Sciatic nerve (tissue), 2 donors: ENCODE results near the gene GFER. TPM values are rescaled to one million over a fixed set of nuclear protein-coding genes. Genes with fewer than 3 reads are reported as not detected.
"Not testable (repeated sequence)": the region's sequence is repeated elsewhere in the genome, so short reads cannot be mapped to it uniquely, and the experiment has no call there.

Source experiments
- ATAC-seq: fragments of 200-7000 bp; cut with Tn5 transposase; one replicate; pipeline ENCODE4 v1.9.1; 2020; ENCODE audit warnings: mild to moderate bottlenecking, moderate library complexity
- DNase-seq: peaks from one replicate; pipeline ENCODE4 v3.0.0-alpha.2; 2020; ENCODE audit warnings: low spot score
- intact Hi-C: fragments of 100-400 bp; cut with DNase I; formaldehyde crosslinking; loops from one replicate; pipeline ENCODE4 v1.14.2; 2022
- total RNA-seq: library from RNA; stranded (reverse); fragmentation: NEBNext Ultra II Directional; extraction: Animal tissue kit (Norgen Biotek cat#: 25700); gene quantifications from one replicate; pipeline ENCODE4 v1.2.1, GENCODE V29; 2021
- donor health status: DM: no; HTN: no; CAD: no.
- donor health status: DM: no; HTN: no; CAD: no.

The GFER gene
- total RNA-seq, result 15.5 TPM

DNA sequence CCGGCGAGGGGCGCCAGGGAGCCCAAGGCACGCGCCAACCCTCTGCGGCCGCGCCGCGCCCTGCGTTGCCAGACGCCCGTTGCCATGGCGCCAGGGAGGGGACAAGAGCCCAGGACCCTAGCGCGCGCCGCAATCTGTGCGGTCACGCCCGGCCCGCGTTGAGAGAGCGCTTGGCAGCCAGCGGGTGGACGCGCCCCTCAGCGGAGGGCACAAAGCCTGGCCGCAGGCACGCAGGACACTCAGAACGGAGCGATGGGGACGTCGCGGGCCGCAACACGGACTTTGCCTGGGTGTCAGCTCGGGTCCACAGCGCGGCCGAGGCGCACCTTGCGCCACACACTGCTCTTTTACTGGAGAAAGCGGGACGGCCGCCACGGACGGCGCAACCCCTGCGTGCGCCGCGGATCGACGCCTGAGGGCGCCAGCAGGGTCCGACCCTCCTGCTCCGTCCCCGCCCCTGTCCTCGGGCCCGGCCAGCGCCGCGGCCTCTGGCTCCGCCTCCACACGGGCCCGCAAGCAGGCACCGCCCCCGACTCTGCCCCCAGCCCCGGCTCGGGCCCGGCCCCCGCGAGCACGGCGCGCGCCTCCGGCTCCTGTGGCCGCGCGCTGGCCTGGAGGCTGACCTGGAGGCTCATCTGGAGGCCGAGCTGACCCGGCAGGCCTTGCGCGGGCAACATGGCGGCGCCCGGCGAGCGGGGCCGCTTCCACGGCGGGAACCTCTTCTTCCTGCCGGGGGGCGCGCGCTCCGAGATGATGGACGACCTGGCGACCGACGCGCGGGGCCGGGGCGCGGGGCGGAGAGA lies at the start of gene GFER:
GFER (plus strand) TSS at position 650 of the 803 bp plus-strand sequence; CDS start at position 676, 26 bp downstream.
- peak; percentile 94 for DNase-seq
- intact Hi-C loops, result loop anchor here (5.0 kb wide), 1 partner anchor 729 kb away; no protein-coding TSS in a partner anchor
- peak; percentile 94 for ATAC-seq

DNA sequence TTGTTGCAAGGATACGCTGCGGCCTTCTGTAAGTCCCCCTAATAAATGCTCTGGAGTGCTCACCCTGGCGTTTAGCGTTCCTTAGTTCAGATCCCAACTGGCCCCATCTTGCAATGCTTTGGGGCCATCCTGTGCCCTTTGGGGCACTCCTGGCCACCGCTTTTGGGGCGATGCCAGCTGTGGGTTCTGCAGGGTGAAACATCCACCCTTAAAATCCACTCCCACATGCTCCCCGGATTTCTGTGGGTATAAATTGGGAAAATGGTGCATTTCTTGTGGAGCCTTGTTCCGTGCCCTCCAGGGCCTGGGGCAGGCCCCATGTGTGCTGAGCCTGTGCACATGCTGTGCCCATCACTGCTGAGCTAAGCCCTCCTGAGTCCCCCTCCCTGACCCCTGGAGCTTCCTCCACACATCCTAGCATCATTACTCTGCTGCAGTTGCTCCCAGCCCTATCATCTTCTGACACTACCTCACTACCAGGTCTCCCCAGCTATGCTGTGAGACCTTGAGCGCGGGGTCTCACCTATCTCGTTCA lies 47.0 kb upstream of the GFER start:
- intact Hi-C loops, result no loop called here
- ATAC-seq, result no peak
- no peak for DNase-seq

DNA sequence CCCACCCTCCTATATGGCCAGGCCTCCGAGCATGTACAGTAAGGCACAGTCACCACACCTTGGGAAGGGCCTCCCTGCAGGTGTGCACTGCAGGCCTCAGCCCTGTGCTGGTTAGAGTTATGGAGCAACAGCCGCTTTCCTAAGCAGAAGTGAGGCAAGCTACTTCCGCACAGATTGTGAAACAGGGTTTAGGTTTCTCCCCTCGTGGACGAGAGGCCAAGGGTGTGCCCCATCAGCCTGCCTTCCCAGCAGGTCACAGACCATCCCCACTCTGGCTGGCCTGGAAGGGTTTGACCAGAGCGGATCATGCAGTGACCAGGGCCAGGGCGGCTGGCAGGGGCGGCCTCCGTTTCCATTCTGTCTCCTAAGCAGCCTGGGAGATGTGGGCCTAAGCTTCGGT lies 45.7 kb upstream of the GFER start:
- DNase-seq (no peak), ATAC-seq (no peak)
- intact Hi-C loops, result no loop called here

DNA sequence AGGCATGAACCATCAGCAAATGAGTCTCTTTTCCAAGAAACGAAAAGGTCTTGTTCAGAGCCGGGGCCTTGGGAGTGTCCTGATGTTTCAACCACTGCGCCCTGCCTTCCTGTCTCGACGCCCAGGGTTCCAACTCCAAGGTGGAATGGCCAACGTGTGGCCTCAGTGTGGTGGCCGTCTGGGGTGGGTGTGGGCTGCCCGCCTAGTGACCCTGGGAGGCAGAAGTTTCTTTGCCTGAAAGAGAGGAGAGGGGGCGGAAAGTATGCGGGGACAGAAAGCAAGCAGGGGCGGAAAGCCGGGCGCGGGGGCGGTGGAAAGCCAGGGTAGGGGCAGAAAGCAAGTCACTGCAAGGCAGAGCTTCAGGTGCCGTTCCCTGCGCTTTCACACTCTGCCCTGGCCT lies 45.1 kb upstream of the GFER start:
- intact Hi-C loops, result no loop called here
- DNase-seq (no peak), ATAC-seq (no peak)

DNA sequence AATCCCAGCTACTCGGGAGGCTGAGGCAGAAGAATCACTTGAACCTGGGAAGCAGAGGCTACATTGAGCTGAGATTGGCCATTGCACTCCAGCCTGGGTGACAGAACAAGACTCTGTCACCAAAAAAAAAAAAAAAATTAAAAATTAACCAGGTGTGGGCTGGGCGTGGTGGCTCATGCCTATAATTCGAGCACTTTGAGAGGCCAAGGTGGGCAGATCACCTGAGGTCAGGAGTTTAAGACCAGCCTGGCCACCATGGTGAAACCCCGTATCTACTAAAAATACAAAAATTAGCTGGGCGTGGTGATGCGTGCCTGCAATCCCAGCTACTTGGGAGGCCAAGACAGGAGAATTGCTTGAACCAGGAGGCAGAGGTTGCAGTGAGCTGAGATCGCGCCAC lies 44.2 kb upstream of the GFER start:
- intact Hi-C loops, DNase-seq, ATAC-seq: not testable (repeated sequence)

DNA sequence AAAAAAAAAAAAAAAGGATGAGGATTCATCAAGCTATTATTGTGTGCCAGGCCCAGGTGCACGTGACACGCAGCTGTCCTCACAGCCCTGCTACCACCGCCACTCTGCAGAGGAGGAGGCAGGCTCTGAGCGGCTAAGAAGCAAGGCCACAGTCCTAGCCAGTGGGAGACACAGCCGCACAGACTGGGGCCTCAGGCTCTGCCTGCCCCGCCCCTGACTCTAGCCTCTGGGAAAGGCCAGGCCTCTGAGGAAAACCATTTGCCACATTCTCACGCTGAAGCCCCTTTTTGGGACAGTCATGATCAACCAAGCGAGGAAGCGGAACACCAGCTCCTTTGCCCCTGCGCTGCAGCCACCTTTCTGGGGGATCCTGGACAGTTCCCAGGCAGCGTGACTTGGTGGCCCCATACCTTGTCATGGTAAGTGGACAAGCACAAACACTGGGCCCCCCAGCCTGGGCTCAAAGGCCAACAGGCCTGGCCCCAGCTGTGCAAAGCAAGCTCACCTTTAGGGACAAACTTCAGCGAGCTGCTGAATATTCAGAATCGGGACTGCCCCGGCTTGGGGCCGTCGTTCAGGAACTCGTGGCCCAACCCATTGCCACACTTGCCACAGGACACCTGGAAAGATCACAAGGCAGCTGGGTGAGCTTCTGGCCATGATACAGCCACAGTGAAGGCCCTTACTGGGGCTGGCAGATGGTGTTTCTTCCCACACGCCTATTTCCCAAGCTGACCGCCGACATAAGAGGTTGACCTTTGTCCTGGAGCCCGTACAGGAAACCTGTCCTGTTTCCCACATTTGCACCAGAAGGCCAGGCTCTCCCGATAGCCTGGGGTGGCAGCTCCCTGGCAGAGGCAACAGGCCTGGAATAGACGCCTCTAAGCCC lies 43.5 kb upstream of the GFER start:
- DNase-seq (no peak), ATAC-seq (no peak)
- intact Hi-C loops, result no loop called here

DNA sequence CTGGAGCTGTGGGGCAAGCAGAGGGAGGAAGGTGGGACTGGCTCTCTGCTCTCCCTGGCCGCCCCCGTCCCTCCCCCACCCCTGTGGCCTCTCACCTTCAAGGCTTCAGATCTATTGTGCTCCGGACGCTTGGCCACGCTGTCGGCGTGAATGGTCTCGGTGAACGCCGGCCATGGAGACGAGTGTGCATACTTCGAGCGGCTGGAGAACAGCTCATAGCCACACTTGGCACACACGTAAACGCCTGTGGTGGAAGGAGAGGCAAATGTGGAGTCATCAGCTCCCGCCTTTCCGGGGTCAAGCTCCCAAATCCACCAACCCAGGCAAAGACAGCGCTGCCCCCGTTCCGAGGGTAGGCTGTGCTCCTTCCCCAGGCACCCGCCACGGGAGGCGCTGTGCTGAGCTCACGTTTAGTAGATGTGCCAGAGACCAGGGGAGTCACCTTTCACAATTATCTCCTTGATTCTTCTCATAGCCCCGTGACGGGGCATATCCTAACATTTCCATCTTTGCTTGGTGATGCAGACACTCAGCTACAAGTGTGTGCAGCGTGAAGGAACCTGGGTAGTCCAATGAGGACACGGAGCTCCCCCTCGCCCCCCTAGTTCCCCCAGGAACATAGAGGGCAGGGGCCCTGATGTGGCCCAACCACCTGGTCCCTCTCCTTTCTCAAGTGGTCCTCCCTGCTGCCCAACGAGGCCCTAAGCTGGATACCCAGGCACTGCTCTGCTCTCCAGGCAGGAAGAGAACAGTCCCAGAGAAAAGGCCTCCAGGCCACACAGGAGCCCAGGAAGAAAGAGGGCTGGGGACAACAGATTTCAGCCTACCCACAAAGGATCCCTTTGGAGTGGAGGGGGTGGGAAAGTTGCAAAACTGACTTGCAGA lies 42.6 kb upstream of the GFER start:
- intact Hi-C loops, result no loop called here
- ATAC-seq (no peak), DNase-seq (no peak)

DNA sequence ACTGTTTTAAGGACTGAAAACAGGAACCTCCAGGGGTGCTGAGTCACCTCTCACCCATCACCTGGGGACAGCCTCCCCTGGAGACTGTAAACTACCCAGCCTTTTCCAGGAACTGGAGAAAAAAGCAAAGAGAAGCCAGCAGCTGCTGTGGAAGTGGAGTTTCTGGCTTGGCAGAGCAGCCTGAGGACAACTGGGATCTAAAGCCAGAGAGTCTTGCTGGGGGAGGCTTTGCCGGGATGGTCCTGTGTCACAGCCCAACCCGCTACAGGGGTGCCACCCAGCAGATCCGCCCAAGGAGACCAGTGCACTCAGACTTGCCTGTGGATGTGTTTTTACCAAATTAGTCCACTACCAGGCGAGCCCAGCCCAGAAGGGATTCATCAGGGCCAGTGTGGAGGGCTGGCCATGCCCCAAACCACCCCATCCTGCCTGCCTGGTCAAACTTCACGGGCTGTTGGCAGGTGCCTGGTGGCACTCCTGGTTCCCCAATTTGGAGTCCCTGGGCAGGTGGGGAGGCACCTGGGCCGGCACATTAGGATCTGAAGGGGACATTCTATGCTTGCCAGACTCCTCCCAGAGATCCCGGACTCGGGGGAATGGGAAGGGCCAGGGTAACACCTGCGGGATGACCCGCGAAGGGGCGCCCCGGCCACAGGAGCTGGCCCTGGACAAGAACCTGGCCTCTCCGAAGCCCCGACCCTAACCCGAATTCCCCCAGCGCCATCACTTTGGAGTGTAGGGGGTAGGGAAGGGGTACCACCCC lies 41.8 kb upstream of the GFER start:
- intact Hi-C loops, result no loop called here
- DNase-seq (no peak), ATAC-seq (peak; percentile 2)

DNA sequence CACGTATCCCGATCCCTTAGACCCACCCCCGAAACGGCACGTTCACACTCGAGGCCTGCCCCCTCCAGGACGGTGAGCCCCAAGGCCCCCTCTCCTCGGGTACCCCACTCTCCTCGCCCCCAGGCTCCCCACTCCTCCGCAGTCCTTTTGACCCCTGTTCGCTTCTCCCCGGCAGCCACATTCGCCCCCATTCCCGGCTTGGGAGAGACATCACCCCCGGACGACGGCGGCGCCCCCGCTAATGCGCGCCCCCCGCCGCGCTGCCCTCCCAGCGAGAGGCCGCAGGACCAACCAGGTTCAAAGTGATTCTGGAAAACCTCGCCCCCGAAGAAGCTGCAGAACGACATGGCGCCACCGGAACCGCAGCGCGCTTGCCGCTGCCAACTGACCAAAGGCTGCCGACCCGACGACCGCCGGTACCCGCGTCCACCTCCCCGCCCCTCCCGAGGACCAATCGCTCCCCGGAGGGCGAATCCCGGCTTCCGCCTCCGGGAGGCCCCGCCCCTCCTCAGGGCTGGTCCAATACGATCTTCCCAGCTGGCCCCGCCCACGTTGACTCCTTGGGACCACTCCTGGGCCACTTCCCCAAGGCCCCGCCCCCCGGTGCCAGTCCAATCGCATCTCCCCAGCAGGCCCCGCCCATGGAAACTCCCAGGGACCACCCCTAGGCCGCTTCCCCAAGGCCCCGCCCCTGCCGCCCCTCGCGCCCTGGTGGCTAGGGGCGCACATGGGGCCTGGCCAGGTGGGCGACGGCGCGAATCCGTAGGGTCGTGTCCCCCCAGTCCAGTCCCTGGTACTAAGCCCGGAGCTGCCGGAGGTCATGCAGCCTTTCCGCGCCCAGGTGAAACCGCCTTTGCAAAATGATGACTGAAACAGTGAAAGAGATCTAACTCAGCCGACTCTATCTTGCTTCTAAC lies 40.9 kb upstream of the GFER start, which contains the start of gene MSRB1:
MSRB1 (minus strand) TSS at position 390 of the 917 bp plus-strand sequence; CDS start at position 347, 43 bp downstream.
- DNase-seq, result peak; percentile 100
- peak; percentile 98 for ATAC-seq
- intact Hi-C loops, result no loop called here

DNA sequence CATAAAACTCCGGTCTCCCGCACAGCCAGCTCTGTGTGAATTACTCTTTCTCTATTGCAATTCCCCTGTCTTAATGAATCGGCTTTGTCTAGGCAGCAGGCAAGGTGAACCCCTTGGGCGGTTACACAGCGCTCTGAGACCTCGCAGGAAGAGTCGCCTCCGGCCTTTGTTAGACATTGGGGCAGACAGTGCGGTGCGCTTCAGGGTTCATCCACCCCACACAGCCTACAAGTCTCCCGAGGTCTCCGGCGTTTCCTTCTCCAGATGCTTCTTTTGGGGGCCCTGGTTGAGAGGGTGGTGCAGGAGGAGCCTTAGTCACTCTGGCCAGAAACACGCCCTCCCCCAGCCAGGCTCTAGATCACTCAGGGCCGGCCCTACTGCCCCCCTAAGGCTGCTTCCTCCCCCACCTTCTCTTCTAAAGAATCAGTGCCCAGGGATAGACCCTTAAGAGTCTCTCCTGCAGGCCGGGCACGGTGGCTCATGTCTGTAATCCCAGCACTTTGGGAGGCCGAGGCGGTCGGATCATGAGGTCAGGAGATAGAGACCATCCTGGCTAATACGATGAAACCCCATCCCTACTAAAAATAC lies 39.3 kb upstream of the GFER start:
- intact Hi-C loops, result no loop called here
- ATAC-seq, result no peak
- DNase-seq, result no peak

DNA sequence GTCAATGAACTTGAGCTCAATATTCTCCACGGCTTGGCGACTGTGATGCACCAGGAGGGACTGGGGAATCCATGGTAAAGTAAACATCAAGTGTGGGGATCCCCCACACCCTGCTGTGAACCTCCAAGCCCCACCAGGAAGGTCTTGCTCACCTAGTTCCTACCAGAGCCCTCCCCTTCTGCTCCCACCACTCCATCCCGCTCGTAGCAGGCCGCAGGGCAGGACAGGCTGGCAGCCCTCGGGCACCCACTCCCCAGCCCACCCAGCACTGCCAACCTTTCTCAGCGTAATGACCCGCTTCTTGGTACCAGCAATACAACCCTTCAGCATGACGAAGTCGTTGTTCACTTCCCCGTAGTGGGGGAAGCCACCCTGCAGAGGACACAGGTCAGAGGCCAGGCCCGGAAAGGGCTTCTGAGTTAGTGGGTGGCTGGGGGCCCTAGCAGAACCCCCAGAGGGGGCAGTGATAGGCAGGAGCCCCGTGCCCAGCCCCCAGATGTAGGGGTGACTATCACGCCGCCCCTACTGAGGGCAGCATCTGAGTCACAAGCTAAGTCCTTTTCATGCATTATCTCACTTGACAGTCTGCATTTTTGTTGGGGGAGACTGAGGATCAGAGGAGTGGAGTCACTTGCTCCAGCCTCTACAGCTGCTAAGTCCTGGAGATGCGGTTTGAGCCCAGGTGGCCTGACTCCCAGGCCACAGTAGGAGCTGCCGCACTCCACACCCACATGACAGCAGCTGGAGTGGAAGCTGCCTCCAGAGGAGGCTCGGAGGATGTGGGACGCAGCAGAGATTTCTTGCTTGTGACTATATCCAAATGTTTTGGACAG lies 38.2 kb upstream of the GFER start:
- DNase-seq, result no peak
- intact Hi-C loops, result no loop called here
- no peak for ATAC-seq

DNA sequence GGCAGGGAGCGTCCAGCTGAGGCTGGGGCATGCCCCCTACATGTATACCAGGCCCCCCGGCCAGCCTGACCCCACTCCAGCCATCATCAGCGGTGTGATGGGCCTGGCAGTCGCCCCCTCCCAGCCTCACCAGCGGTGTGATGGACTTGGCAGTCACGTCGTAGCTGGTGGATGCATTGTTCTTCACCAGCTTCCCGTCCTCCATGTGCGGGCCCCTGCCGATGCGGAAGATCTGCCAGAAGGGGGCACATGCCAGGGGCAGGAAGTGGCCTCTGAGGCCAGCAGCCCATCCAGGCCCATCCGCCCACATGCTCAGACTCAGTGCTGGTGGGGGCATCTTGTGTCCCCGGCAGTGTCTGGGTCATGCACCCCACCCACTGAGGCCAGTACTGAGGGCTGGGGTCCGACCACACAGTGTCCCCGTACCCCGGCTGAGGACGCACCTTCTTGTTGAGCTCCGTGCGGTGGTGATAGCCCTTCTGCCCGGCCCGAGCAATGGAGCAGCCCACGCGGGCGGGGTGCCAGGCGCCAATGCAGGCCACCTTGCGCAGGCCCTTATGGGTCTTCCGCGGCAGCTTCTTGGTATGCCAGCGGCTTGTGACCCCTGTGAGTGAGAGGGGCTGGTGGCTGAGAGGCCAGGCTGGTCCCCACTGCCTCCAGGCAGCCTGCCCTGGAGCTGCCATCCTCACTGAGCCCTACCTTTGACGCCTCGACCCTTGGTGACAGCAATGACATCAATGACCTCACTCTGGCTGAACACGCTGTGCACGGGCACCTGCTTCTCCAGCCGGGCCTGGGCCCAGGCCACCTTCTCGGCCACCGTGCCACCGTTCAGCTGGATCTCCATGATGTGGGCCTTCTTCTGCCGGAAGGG lies 37.3 kb upstream of the GFER start:
- intact Hi-C loops, result no loop called here
- ATAC-seq, result no peak
- no peak for DNase-seq

DNA sequence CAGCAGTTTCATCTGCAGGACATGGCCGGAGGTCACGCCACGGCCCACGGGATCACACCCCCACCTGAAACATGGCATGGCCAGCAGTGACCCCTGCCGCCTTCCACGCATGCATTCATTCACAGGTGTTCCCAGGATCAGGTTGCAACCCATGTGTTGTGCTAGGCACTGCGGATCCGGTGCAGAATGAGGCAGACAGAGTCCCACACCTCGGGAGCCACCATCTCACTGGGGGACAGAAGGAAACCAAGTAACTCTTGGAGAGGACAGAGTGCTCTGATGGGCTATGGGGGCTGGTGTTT lies 36.7 kb upstream of the GFER start:
- ATAC-seq (no peak), DNase-seq (no peak)
- intact Hi-C loops, result no loop called here

DNA sequence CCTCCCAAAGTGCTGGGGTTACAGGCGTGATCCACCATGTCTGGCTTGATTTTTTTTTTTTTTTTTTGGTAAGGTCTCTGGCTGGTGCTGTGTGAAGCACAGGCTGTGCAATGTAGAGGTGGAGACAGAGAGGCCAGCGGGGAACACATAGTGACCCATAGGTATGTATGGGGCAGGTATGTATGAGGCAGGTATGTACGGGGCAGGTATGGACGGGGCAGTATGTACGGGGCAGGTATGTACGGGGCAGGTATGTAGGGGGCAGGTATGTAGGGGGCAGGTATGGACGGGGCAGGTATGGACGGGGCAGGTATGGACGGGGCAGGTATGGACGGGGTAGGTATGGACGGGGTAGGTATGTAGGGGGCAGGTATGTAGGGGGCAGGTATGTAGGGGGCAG lies 34.5 kb upstream of the GFER start:
- DNase-seq, result no peak
- intact Hi-C loops, result no loop called here
- ATAC-seq, result no peak

DNA sequence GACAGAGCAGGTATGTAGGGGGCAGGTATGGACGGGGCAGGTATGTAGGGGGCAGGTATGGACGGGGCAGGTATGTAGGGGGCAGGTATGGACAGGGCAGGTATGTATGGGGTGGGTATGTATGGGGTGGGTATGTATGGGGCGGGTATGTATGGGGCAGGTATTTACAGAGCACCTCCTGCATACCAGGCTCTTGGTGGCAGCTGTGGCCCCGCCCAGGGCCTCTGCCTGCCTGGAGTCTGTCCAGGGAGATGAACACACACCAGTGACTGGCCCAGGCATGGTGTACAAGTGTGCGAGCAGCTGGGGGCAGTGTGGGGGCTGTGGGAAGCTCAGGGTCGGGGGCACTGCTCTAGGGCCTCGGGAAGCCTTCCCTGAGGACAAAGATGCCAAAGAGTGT lies 33.9 kb upstream of the GFER start:
- intact Hi-C loops, result no loop called here
- ATAC-seq, result no peak
- no peak for DNase-seq
